ENCODE results near the gene OR9Q1. TPM values are rescaled to one million over a fixed set of nuclear protein-coding genes. Genes with fewer than 3 reads are reported as not detected.
"Not testable (repeated sequence)": the region's sequence is repeated elsewhere in the genome, so short reads cannot be mapped to it uniquely, and the experiment has no call there.

The OR9Q1 gene
- total RNA-seq, 2 donors from 2014 or later = not detected

DNA sequence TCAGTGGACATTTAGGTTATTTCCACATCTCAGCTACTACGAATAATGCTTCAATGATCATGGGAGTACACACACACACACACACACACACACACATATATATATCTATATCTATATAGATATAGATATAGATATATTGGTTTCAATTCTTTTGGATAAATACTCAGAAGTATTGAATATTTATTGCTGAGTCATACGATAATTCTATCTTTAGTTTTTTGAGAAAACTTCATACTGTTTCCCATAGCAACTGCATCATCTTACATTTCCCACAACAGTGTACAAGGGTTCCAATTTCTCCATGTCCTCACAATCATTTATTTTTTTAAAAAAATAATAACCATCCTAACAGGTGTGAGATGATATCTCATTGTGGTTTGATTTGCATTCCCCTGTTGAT lies 172.3 kb downstream of the OR9Q1 start:
- ATAC-seq = no peak
- H3K9me3 ChIP-seq = no peaks in the 10 kb centered on the region
- intact Hi-C loops (cut with DNase I) = no loop called here
- DNase-seq = no peak
- 70 to 74% methylated on average over 2 of the region's 2 CpGs for WGBS, 2 donors
- H3K27ac ChIP-seq = no peak overlapping the region
- TF ChIP-seq, protein P1, sequence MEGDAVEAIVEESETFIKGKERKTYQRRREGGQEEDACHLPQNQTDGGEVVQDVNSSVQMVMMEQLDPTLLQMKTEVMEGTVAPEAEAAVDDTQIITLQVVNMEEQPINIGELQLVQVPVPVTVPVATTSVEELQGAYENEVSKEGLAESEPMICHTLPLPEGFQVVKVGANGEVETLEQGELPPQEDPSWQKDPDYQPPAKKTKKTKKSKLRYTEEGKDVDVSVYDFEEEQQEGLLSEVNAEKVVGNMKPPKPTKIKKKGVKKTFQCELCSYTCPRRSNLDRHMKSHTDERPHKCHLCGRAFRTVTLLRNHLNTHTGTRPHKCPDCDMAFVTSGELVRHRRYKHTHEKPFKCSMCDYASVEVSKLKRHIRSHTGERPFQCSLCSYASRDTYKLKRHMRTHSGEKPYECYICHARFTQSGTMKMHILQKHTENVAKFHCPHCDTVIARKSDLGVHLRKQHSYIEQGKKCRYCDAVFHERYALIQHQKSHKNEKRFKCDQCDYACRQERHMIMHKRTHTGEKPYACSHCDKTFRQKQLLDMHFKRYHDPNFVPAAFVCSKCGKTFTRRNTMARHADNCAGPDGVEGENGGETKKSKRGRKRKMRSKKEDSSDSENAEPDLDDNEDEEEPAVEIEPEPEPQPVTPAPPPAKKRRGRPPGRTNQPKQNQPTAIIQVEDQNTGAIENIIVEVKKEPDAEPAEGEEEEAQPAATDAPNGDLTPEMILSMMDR (IDR thresholded peaks at IDR 0.05) = no peak
- no peak for TF ChIP-seq POLR2A (IDR thresholded peaks at IDR 0.05)
- H3K4me1 ChIP-seq = no peaks in the 10 kb centered on the region
- no peak overlapping the region for H3K4me3 ChIP-seq
- no peaks in the 10 kb centered on the region for H3K36me3 ChIP-seq (replicated peaks in 1 of 2; ENCODE audit: insufficient read depth in 1 of 2, low read depth in 2 of 2)
- no peaks in the 10 kb centered on the region for H3K27me3 ChIP-seq

DNA sequence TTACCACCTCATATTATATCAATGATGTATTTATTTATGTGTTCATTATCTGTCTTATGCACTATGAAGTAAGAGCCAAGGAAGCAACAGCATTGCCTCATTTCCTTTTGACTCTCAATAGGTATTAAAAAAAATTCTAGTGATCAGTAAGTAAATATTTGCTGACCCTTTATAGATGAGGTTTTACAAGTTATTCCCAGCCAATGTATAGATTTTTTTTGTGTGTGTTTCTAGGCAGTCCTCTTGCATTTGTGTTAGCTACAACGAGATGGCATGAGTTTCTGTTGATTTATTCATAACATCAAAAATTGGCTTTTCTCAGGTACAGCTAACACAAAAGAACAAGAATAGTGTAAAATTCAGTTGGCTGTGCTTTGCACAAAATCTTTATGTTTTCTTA lies 175.6 kb downstream of the OR9Q1 start:
- no peaks in the 10 kb centered on the region for H3K27me3 ChIP-seq
- ATAC-seq = no peak
- no peak overlapping the region for H3K4me3 ChIP-seq
- H3K4me1 ChIP-seq = no peaks in the 10 kb centered on the region
- no peak overlapping the region for H3K27ac ChIP-seq
- 9 to 14% methylated on average over 1 of the region's 1 CpG for WGBS, 2 donors
- TF ChIP-seq POLR2A (IDR thresholded peaks at IDR 0.05) = no peak
- TF ChIP-seq, protein P1 (IDR thresholded peaks at IDR 0.05) = no peak
- no peaks in the 10 kb centered on the region for H3K36me3 ChIP-seq (replicated peaks in 1 of 2; ENCODE audit: insufficient read depth in 1 of 2, low read depth in 2 of 2)
- DNase-seq = no peak
- no peaks in the 10 kb centered on the region for H3K9me3 ChIP-seq
- intact Hi-C loops (cut with DNase I) = no loop called here

DNA sequence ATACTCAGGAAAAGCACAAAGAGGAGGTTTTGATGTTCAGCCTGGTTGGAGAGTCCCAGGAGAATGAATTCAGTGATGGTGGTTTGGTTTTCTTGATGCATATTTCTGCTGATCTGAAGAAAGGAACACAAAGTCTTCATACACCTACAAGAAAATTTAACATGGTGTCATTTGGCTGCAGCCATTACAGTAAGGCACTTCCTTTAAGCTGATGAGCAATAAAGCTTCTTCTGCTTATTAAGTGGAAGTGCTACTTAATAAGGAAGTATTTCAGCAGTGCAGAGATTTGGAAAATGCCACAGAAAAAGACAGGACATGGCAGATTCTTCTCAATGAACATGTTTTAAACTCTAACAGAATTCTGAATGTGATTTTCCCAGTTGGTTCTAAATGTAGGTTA lies 180.4 kb downstream of the OR9Q1 start, which contains the start of gene OR1S2:
Gene OR1S2, minus strand, starts transcription at position 101 of the 400 bp plus-strand sequence. Its CDS starts 0 bp downstream, at position 101.
- Histone ChIP-seq H3K9me3 (no peaks in the 10 kb centered on the region), H3K27me3 (no peaks in the 10 kb centered on the region), H3K27ac (no peak within 1 kb of the TSS), H3K36me3 (replicated peaks in 1 of 2; ENCODE audit: insufficient read depth in 1 of 2, low read depth in 2 of 2) (no peaks in the 10 kb centered on the region), H3K4me1 (no peaks in the 10 kb centered on the region), H3K4me3 (no peak within 1 kb of the TSS)
- DNase-seq (no peak), ATAC-seq (no peak)
- intact Hi-C loops (cut with DNase I) = no loop called here
- TF ChIP-seq, protein P1 (IDR thresholded peaks at IDR 0.05) = no peak
- TF ChIP-seq POLR2A (IDR thresholded peaks at IDR 0.05) = no peak

DNA sequence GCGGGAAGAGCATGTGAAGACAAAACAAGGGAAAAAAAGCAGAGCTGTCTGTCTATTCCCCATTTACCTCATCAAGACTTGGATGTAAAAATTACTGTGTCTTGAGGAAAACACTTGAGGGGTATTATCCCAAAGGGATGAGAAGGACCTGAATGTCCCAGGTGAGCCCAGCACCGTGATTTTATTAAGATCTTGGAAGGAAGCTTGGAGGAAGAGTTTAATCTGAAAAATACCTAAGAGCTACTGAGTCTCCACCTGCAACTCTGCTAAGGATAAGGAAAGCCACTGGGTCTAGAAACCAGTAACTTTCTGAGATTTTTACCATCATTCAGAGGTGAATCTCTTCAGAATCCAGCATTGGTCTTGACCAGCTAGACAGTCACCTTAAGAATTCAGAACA lies 188.7 kb downstream of the OR9Q1 start, which contains the start of gene OR1S1:
Gene OR1S1, plus strand, starts transcription at position 301 of the 400 bp plus-strand sequence.
- H3K4me1 ChIP-seq; H3K36me3 ChIP-seq (replicated peaks in 1 of 2; ENCODE audit: insufficient read depth in 1 of 2, low read depth in 2 of 2); H3K27me3 ChIP-seq; H3K27ac ChIP-seq; ATAC-seq; DNase-seq; intact Hi-C loops (cut with DNase I); H3K4me3 ChIP-seq; H3K9me3 ChIP-seq: not testable (repeated sequence)
- 67 to 77% methylated on average over 1 to 2 of the region's 2 CpGs for WGBS, 2 donors

DNA sequence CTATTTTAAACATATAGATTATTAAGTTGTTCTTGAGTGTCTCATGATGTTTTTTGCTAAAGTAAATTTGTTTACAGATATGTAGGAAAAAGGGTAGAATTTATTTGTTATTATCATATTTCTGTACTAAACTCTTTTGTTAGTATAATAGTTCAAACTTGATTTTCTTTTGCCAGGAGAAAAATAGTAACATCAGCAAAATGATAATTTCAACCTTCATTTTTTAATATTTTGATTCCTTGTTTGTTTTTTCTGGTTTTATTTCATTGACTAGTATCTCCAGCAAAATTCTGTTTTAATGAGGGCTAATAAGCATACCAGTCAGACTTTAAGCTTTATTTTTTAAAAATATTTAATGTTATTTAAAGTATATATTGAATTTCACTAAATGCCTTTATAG lies 192.8 kb downstream of the OR9Q1 start:
- Histone ChIP-seq H3K27ac (no peak overlapping the region), H3K4me3 (no peak overlapping the region), H3K27me3 (no peaks in the 10 kb centered on the region), H3K4me1 (no peaks in the 10 kb centered on the region), H3K36me3 (replicated peaks in 1 of 2; ENCODE audit: insufficient read depth in 1 of 2, low read depth in 2 of 2) (no peaks in the 10 kb centered on the region), H3K9me3 (no peaks in the 10 kb centered on the region)
- DNase-seq (no peak), ATAC-seq (no peak)
- intact Hi-C loops (cut with DNase I) = no loop called here
- TF ChIP-seq, protein P1 (IDR thresholded peaks at IDR 0.05) = no peak
- no peak for TF ChIP-seq POLR2A (IDR thresholded peaks at IDR 0.05)
